Measurements from ENCODE around the gene KCNK4. TPM values are rescaled to one million over a fixed set of nuclear protein-coding genes. Genes with fewer than 3 reads are reported as not detected.

Gene KCNK4
- total and polyA plus RNA-seq, 7 donors = 0.71 TPM; not detected in 6

DNA sequence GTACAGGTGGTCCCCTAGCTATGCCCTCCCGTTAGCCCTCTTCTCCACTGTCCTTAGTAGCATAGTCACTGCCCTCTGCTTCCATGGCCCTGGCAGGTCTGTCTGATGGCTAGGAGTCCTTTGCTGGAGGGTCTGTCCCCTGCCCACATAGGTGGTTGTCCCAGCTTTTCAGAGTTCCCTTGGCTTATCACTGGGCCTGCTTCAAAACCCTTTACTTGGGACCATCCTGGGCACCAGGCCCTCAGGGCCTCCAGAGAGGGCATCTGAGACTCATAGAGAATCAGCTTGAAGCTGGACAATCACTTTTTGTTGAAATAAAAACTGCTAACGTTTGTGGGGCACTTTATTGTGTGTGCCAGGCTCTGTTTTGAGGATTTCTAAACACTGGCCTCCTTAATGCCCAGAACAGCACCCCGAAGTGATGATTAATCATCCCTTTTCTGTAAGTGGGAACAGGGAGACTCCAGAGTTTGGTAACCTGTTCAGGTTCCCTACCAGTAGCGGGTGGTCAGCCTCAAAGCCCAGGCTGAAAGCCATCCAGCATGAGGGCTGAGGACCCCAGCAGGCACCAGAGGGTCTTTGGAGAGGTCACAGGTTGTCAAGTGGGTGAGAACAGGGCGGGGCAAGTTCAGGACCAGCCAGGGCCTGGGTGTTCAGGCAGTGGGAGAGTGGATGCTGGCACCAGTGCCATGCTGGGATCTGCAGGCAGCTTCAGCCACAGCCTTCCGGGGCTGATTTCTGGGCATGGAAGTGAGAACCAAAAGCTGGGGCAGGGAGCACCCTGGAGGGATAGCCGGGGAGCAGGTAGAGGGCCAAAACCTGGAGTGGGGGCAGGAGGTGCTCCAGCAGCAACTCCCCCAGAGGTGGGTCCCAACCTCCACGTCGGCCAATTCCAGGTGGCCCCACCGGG is 495 bp upstream of the KCNK4 start:
- intact Hi-C loops (cut with DNase I) = no loop called here
- Histone ChIP-seq H3K4me3 (no peak overlapping the region), H3K9me3 (no peaks in the 10 kb centered on the region), H3K27me3 (peaks cover 22 to 64% (median 58%) of the 10 kb centered on the region in 3 donors), H3K27ac (no peak overlapping the region), H3K4me1 (peaks cover 0 to 35% (median 29%) of the 10 kb centered on the region in 4 donors), H3K36me3 (no peaks in the 10 kb centered on the region)
- TF ChIP-seq EP300 (IDR thresholded peaks at IDR 0.05) (no peak), POLR2AphosphoS5 (IDR thresholded peaks at IDR 0.05) (no peak), POLR2A (IDR thresholded peaks at IDR 0.05) (no peak)
- TF ChIP-seq, protein P1, sequence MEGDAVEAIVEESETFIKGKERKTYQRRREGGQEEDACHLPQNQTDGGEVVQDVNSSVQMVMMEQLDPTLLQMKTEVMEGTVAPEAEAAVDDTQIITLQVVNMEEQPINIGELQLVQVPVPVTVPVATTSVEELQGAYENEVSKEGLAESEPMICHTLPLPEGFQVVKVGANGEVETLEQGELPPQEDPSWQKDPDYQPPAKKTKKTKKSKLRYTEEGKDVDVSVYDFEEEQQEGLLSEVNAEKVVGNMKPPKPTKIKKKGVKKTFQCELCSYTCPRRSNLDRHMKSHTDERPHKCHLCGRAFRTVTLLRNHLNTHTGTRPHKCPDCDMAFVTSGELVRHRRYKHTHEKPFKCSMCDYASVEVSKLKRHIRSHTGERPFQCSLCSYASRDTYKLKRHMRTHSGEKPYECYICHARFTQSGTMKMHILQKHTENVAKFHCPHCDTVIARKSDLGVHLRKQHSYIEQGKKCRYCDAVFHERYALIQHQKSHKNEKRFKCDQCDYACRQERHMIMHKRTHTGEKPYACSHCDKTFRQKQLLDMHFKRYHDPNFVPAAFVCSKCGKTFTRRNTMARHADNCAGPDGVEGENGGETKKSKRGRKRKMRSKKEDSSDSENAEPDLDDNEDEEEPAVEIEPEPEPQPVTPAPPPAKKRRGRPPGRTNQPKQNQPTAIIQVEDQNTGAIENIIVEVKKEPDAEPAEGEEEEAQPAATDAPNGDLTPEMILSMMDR (IDR thresholded peaks at IDR 0.05) = no peak
- no peak for DNase-seq
- 49 to 59% methylated on average over 10 of the region's 10 CpGs for WGBS, 2 donors

DNA sequence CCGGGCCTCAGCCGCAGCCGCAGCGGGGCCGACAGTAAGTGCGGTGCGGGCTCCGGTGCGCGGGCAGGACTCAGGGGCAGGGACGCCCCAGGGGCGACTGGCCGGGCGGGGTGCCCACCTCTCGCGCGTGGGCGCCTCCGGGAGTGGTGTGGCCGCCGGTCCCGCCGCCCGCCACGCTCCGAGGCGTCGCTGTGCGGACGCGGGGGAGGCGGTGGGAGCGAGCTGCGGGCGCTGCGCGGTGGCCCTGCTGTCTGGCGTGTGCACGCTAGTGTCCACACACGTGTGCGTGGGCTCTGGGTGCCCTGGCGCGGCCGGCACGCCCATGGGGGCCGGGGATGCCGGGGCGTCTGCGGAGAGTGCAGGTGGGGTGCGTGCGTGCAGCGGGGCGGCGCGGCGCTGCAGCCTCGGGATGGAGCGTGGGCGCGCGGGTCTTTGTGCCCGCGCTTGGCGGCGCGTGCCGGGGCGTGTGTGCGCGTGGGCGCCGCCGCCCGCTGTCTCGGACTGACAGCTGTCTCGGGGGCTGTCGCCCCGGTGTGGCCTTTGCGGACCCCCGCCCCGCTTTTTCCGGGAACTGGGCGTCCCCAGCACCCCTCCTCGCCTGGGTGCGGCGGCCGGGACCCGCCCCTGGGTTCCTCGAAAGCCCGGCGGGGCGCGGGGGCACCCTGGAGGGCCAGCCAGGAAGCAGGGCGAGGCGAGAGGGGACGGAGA is 804 bp downstream of the KCNK4 start:
- H3K27me3 ChIP-seq = peaks cover 29 to 77% (median 71%) of the 10 kb centered on the region in 3 donors
- no peaks in the 10 kb centered on the region for H3K36me3 ChIP-seq
- TF ChIP-seq POLR2AphosphoS5 (IDR thresholded peaks at IDR 0.05) = no peak
- no peak for TF ChIP-seq EP300 (IDR thresholded peaks at IDR 0.05)
- TF ChIP-seq POLR2A (IDR thresholded peaks at IDR 0.05) = no peak
- no peak overlapping the region for H3K27ac ChIP-seq
- no peaks in the 10 kb centered on the region for H3K9me3 ChIP-seq
- H3K4me3 ChIP-seq = peak overlapping the region in 3 of 4 donors; percentile 15 to 40 (median 36)
- intact Hi-C loops (cut with DNase I) = no loop called here
- 1% methylated on average over 96 of the region's 96 CpGs for WGBS, 2 donors
- H3K4me1 ChIP-seq = peaks cover 0 to 23% (median 18%) of the 10 kb centered on the region in 4 donors
- no peak for DNase-seq

DNA sequence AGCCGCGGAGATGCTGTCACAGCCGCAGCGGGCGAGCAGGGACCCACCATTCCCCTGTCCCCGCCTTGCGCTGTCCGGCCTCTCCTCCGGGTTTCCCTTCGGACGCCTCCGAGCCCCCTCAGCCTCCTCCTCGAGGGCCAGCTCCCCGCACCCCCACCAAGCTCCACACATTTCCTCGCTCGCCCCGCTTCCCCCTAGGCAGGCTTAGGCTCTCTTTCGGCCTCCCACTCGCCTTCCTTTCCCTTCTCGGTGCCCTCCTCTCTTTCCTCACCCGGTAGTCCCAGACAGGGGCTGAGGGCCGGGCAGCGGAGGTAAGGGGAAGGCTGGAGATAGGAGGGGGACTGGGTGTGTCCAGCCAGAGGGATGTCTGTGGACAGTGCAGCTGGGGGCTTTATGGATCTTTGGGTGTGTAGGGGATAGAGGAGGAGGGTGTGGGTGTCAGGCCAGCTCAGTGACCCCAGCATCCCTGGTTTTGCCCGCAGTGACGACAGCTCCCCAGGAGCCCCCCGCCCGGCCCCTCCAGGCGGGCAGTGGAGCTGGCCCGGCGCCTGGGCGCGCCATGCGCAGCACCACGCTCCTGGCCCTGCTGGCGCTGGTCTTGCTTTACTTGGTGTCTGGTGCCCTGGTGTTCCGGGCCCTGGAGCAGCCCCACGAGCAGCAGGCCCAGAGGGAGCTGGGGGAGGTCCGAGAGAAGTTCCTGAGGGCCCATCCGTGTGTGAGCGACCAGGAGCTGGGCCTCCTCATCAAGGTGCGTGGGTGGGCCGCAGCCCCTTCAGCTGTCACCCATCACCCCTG is 1.6 kb downstream of the KCNK4 start:
- Histone ChIP-seq H3K36me3 (no peaks in the 10 kb centered on the region), H3K4me1 (peaks cover 0 to 21% (median 17%) of the 10 kb centered on the region in 4 donors), H3K27me3 (peaks cover 37 to 85% (median 79%) of the 10 kb centered on the region in 3 donors), H3K27ac (no peak overlapping the region), H3K9me3 (no peaks in the 10 kb centered on the region), H3K4me3 (peak overlapping the region in 3 of 4 donors; percentile 15 to 40 (median 36))
- TF ChIP-seq EP300 (IDR thresholded peaks at IDR 0.05) (no peak), POLR2AphosphoS5 (IDR thresholded peaks at IDR 0.05) (no peak), POLR2A (IDR thresholded peaks at IDR 0.05) (no peak)
- TF ChIP-seq, protein P1 (IDR thresholded peaks at IDR 0.05) = no peak
- DNase-seq = no peak
- 24 to 30% methylated on average over 42 of the region's 42 CpGs for WGBS, 2 donors
- intact Hi-C loops (cut with DNase I) = no loop called here

GRCh38 chr11:64294774-64295173 is 3.7 kb downstream of the KCNK4 start:
- DNase-seq = no peak
- H3K27me3 ChIP-seq = peaks cover 51 to 100% (median 98%) of the 10 kb centered on the region in 3 donors
- no peak overlapping the region for H3K27ac ChIP-seq
- intact Hi-C loops (cut with DNase I) = no loop called here
- TF ChIP-seq EP300 (IDR thresholded peaks at IDR 0.05) (no peak), POLR2A (IDR thresholded peaks at IDR 0.05) (no peak), POLR2AphosphoS5 (IDR thresholded peaks at IDR 0.05) (no peak)
- TF ChIP-seq, protein P1 (IDR thresholded peaks at IDR 0.05) = no peak
- WGBS, 2 donors = 51 to 71% methylated on average over 3 of the region's 3 CpGs
- H3K4me1 ChIP-seq = peaks cover 0 to 31% (median 27%) of the 10 kb centered on the region in 4 donors
- H3K36me3 ChIP-seq = no peaks in the 10 kb centered on the region
- H3K4me3 ChIP-seq = no peak overlapping the region
- H3K9me3 ChIP-seq = no peaks in the 10 kb centered on the region
